T-helper 1 cell (primary cell): Measurements from ENCODE around the gene HAGHL.

Experiments
- DNase-seq, 5 donors: peaks; one replicate each; pipeline ENCODE4 v3.0.0-alpha.2; 2012 to 2020
- total RNA-seq, 4 donors: gene quantifications; one replicate each; lab custom pipeline; 2026; lab: John Stamatoyannopoulos, UW

The HAGHL gene
- total RNA-seq, result 2.4 to 9.8 (median 7.2) reads per million in 4 donors

GRCh38 chr16:726438-727290 is at the start of gene HAGHL, which contains the start of gene CCDC78:
Gene HAGHL, plus strand, starts transcription at chr16:727106. Its CDS starts 404 bp downstream, at chr16:727510.
Gene CCDC78, minus strand, starts transcription at chr16:726443. Its CDS starts 76 bp downstream, at chr16:726367.
- peak; percentile 35 to 60 (median 48) for DNase-seq

GRCh38 chr16:677316-678190 is 49.4 kb upstream of the HAGHL start:
- DNase-seq, result no peak

DNA sequence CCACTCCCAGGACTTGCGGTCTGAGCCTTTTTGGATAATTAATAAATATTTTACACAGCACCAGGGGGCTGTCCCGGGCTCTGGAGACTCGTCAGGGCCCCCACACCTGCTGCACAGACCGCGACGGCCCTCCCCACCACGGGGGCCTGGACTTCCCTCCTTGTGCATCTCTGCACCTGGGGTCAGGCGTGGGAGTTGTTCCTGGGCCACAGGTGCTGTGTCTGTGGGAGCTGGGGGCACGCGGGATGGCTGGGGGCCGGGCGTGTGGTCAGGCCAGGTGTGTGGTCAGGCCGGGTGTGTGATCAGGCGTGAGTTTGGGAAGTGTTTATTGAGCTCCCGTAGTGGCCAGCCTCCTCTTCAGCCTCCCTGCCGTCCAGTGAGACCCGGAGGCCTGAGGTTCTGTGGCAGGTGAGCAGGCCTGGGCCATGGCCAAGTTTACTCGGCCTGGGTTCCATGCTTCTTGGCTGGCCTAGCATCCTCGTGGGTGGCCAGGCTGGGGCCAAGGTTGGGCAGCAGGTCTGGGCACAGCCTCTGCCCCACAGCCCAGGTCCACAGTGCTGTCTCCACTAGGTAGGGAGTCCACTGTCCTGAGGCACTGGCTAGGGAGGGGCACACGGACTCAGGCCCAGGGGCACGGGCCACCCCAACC is 48.6 kb upstream of the HAGHL start:
- no peak for DNase-seq

DNA sequence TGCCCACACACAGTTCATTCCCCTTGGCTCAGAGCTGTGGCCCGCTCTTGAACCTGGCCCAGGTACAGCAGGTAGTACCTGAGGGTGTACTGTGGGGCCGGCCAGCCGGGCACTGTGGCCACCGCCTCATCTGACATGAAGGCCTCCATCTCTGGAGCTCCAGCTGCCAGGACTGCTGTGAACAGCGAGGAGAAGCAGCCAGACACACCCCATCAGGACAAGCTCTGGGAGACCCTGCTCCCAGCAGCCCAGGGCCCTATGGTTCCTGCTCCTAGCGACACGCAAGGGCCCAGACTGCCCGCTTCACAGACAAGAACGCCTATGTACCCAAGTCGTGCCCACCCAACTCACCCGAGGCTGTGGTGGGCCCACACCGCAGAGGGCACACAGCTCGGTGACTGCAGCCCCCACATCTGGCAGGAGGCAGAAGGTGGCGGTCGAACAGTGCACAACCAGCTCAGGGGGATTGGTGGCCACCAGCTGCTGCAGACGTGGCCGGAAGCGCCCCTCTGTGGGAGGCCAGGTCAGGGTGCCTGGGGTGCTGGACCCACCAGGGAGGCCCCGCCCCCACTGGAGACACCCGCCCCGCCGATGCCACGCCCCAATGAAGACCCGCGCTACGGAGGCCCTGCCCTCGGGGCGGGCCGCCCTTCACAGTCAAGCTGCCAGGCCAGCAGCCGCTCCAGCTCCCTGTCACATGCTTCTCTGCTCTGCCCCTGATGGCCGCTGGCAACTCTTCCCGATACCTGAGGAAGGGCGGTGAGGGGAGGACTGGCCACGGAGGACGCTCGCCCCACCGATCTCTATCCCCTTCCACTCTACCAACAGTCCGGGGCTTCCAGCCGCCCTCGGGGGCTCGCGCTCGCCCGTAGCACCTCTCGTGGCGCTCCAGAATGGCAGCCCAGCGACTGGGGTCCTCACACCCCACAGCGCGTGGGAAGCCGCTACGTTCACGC is 47.8 kb upstream of the HAGHL start:
- DNase-seq, result peak in 3 of 5 donors; percentile 49 to 53 (median 51)

DNA sequence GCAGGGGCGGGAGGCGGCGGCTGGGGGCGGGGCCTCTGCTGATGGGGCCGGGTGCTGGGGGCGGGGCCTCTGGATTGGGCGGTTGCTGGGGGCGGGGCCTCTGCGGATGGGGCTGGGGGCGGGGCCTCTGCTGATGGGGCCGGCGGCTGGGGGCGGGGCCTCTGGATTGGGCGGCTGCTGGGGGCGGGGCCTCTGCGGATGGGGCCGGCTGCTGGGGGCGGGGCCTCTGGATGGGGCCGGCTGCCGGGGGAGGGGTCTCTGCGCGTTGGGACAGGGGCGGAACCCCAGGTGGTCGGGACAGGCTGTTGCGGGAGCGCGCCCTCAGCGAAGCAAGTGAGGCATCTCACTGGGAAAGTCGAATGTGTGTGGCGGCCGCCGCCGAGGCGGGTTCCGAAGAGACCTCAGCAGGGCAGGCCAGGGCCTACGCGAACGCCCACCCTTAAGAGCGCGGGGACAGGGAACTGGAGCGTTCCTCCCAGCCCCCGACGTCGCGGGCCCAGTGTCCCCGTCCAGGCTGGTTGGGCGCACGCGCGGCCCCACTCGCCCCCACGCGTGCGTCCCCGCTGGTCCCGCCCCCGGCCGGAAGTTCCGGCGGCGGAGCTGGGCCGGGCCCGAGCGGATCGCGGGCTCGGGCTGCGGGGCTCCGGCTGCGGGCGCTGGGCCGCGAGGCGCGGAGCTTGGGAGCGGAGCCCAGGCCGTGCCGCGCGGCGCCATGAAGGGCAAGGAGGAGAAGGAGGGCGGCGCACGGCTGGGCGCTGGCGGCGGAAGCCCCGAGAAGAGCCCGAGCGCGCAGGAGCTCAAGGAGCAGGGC is 46.9 kb upstream of the HAGHL start, which contains the start of gene STUB1:
STUB1 (plus strand) TSS at position 597 of the 811 bp plus-strand sequence; CDS start at position 713, 116 bp downstream.
- peak; percentile 80 to 90 (median 85) for DNase-seq

- DNase-seq, result no peak
These were observed 46.3 kb upstream of the HAGHL start for GRCh38 chr16:680625-680945.

DNA sequence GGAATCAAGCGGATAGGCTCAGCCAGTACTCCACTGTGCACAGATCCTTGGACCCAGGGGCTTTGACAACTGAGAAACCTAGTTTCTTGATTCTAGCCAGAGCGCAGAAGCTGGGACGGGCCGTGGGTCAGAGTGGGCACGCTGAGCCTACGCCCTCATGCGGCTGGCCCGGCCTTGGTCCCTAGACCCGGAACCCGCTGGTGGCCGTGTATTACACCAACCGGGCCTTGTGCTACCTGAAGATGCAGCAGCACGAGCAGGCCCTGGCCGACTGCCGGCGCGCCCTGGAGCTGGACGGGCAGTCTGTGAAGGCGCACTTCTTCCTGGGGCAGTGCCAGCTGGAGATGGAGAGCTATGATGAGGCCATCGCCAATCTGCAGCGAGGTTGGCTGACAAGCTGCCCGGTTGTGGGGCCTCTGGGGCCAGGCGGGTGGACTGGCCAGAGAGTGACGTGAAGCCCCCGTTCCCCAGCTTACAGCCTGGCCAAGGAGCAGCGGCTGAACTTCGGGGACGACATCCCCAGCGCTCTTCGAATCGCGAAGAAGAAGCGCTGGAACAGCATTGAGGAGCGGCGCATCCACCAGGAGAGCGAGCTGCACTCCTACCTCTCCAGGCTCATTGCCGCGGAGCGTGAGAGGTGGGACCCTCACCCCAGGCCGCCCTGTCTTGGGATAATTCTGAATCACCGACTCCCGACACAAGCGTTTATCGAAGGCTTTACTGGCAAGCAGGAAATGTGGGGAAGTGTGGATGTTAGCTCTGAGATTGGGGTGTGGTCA is 45.8 kb upstream of the HAGHL start:
- DNase-seq, result no peak

DNA sequence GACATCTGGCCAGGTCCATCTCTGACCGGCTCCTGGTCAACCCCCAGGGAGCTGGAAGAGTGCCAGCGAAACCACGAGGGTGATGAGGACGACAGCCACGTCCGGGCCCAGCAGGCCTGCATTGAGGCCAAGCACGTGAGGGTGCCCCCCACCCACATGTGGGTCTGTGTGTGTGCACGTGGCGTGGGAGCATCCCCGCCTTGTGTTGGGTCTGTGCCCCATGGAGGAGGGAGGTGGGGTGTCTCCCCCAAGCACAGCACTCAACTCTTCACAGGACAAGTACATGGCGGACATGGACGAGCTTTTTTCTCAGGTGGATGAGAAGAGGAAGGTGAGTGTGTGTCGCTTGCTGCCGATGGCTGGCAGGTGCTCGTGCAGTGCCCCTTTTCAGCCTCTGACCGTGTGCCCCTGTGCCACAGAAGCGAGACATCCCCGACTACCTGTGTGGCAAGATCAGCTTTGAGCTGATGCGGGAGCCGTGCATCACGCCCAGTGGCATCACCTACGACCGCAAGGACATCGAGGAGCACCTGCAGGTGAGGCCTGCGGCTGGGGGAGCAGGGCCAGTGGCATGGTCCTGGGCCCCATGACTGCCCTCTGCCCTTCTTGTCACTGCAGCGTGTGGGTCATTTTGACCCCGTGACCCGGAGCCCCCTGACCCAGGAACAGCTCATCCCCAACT is 45.0 kb upstream of the HAGHL start:
- DNase-seq, result no peak

- no peak for DNase-seq
These were observed 44.2 kb upstream of the HAGHL start for GRCh38 chr16:682493-683395.

DNA sequence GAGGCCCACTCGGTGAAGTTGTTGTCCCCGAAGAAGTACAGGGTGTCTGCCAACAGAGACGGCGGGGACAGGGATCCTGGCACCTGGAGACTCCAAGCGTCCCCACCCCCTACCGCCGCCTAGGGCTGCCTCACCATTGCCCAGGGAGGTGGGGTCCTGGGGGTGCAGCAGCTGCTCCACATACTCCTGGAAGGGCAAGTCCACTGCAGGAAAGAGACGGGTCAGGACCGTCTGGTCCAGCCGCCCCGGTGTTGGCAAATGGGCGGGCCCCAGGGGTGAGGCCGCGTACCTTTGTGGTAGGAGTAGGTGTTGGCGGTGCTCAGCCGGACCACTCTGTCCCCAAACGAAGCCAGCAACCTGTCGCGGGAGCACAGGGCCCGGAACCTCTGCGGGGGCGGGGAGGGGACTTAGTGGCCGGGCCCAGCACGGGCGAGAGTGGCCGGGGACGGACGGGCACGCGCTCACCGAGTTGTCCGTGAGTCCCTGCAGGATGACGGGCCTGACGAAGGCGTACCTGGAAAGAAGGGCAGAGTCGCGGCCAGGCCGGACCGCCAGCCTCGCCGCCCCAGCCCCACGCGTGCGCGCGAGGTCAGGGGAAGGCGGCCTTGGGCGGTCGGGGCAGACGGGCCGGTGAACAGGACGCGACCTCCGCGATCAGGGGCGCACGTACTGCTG is 43.4 kb upstream of the HAGHL start:
- no peak for DNase-seq

- DNase-seq, result peak; percentile 92 to 97 (median 96)
These were observed 42.7 kb upstream of the HAGHL start, which contains the start of gene JMJD8 for GRCh38 chr16:684071-684794. Gene JMJD8, minus strand, starts transcription at chr16:684334. Its CDS starts 15 bp downstream, at chr16:684319.

- DNase-seq, result no peak
These were observed 41.8 kb upstream of the HAGHL start for GRCh38 chr16:684961-685696.

- no peak for DNase-seq
These were observed 40.9 kb upstream of the HAGHL start for GRCh38 chr16:685967-686366.

- DNase-seq, result no peak
These were observed 40.2 kb upstream of the HAGHL start for GRCh38 chr16:686459-687260.

DNA sequence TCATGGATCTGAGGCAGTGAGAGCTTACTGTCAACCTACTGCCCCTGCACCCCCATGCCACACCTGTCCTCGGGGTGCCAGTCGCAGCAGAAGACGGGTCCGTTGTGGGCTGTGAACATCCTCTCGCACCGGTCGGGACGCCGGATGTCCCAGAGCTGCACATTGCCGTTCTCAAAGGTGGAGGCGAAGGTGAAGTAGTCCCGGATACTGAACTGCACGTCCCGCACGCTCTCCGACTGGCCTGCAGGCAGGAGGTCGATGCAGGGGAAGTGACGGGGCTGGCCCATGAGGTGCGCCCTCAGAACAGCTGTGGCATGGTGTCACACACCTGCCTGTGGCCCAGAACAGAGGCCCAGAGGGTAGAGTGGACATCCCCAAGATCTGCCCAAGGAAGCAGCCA is 39.4 kb upstream of the HAGHL start:
- DNase-seq, result no peak
